Left ventricle myocardium inferior (tissue), 1 donor: ENCODE results near the gene PTPRC. TPM values are rescaled to one million over a fixed set of nuclear protein-coding genes. Genes with fewer than 3 reads are reported as not detected.

Source experiments
- DNase-seq: peaks from one replicate; pipeline ENCODE4 v3.0.0-alpha.2; 2020
- H3K27ac ChIP-seq: fragments of 200-600 bp; replicated peaks from 2 replicates; pipeline ENCODE4 v1.8.0; 2021
- H3K27me3 ChIP-seq: fragments of 200-600 bp; 2 replicates; pipeline ENCODE4 v1.8.0; 2021; ENCODE audit warnings: low read depth
- H3K36me3 ChIP-seq: fragments of 200-600 bp; 2 replicates; pipeline ENCODE4 v1.8.0; 2021
- H3K4me1 ChIP-seq: fragments of 200-600 bp; 2 replicates; pipeline ENCODE4 v1.8.0; 2021
- H3K4me3 ChIP-seq: fragments of 200-600 bp; 2 replicates; pipeline ENCODE4 v1.8.0; 2021; ENCODE audit warnings: mild to moderate bottlenecking, moderate library complexity
- H3K9me3 ChIP-seq: fragments of 200-600 bp; replicated peaks from 2 replicates; pipeline ENCODE4 v1.8.0; 2021
- intact Hi-C: fragments of 100-400 bp; cut with micrococcal nuclease; formaldehyde crosslinking; loops from one replicate; pipeline ENCODE4 v1.11.0; 2022
- total RNA-seq: library from RNA; stranded (reverse); fragmentation: NEBNext Ultra II Directional; extraction: Animal tissue kit (Norgen Biotek cat#: 25700); gene quantifications from one replicate; pipeline ENCODE4 v1.2.1, GENCODE V29; 2021
- TF ChIP-seq, protein P1 (sequence below): fragments of 200-600 bp; IDR thresholded peaks from 2 replicates; pipeline ENCODE4 v1.8.0; 2021; ENCODE audit warnings: antibody characterized with exemption, mild to moderate bottlenecking, borderline replicate concordance
- donor health status: DM: no; HTN: yes; CAD: no; lungs with severe emphysema.

The PTPRC gene
- total RNA-seq, 1 donor from 2014 or later = 7.5 TPM

DNA sequence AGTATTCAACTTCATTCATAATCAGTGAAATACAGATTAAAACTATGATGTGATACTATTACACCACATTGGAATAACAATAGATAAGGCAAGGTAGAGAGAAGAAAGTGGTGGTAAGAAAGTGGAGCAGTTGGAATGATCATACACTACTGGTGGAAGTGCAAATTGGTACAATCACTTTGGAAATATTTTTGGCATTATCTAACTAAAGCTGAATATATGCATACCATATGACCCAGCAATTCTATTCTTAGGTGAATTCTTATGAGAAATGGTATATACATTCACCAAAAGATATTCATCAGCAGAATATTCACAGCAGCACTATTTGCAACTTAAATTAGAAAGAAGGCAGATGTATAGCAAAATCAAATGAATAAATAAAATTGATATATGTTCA lies 21.4 kb upstream of the PTPRC start:
- no peaks in the 10 kb centered on the region for H3K4me1 ChIP-seq
- no peaks in the 10 kb centered on the region for H3K27me3 ChIP-seq
- intact Hi-C loops = no loop called here
- no peak for DNase-seq
- no peak overlapping the region for H3K27ac ChIP-seq
- TF ChIP-seq, protein P1, sequence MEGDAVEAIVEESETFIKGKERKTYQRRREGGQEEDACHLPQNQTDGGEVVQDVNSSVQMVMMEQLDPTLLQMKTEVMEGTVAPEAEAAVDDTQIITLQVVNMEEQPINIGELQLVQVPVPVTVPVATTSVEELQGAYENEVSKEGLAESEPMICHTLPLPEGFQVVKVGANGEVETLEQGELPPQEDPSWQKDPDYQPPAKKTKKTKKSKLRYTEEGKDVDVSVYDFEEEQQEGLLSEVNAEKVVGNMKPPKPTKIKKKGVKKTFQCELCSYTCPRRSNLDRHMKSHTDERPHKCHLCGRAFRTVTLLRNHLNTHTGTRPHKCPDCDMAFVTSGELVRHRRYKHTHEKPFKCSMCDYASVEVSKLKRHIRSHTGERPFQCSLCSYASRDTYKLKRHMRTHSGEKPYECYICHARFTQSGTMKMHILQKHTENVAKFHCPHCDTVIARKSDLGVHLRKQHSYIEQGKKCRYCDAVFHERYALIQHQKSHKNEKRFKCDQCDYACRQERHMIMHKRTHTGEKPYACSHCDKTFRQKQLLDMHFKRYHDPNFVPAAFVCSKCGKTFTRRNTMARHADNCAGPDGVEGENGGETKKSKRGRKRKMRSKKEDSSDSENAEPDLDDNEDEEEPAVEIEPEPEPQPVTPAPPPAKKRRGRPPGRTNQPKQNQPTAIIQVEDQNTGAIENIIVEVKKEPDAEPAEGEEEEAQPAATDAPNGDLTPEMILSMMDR = no peak
- H3K36me3 ChIP-seq = no peaks in the 10 kb centered on the region
- no peak overlapping the region for H3K4me3 ChIP-seq
- no peaks in the 10 kb centered on the region for H3K9me3 ChIP-seq

DNA sequence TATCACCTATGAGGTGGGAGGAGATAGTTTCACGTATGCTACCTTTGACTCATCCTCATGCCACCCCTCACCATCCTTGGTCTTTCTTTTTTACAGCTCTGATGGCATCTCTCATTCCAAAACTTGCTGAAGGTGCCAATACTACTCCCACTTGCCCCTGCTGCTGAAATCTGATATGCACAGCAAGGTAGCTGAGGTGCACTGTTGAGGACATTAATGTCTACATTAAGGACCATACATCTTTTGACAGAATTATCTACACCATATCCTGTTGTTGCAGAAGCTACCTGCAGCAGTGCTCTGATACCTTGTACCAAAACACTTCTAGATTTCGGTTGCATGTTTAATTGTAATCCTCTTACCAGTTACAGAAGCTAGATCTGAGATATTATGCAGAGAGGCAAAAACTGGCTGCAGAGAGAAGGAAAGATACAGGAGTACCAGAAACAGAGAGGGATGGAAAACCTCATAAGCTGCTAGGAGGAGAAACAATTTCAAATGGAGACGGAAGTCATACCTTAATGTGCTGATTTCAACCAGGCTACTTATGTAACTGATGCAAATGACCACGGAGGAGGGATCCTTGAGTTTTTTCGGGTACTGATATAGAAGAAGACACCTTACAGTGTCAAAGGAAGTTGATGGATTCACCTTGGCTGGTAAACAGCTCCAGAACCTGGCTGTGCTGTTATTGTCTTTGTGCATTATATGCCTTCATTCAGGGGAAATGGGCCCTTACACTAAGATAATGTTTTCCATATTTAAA lies 19.3 kb upstream of the PTPRC start:
- no peaks in the 10 kb centered on the region for H3K4me1 ChIP-seq
- no peak overlapping the region for H3K27ac ChIP-seq
- no peaks in the 10 kb centered on the region for H3K9me3 ChIP-seq
- no peak for DNase-seq
- H3K4me3 ChIP-seq = no peak overlapping the region
- no peaks in the 10 kb centered on the region for H3K27me3 ChIP-seq
- H3K36me3 ChIP-seq = no peaks in the 10 kb centered on the region
- TF ChIP-seq, protein P1 = no peak
- intact Hi-C loops = no loop called here

DNA sequence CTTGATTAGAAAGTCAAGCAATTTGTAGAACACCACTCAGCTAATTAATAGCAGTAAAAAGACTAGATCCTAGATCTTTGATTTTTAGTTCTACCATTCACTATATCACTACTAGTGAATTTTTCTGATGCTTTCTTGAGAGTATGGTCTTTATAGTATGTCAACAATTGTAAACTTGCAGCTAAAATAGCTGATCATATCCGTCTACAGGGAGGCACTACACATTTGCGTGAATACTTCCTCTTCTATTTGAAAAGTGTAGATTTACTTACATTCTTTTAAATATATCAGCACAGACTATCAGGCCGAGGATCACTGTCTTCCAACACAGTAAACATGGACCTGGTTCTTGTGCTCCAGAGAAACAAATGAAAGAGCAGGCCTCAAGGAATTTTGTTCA lies 18.6 kb upstream of the PTPRC start:
- Histone ChIP-seq H3K4me3 (no peak overlapping the region), H3K4me1 (no peaks in the 10 kb centered on the region), H3K27me3 (no peaks in the 10 kb centered on the region), H3K36me3 (no peaks in the 10 kb centered on the region), H3K27ac (no peak overlapping the region), H3K9me3 (no peaks in the 10 kb centered on the region)
- DNase-seq = no peak
- intact Hi-C loops = no loop called here
- TF ChIP-seq, protein P1 = no peak

DNA sequence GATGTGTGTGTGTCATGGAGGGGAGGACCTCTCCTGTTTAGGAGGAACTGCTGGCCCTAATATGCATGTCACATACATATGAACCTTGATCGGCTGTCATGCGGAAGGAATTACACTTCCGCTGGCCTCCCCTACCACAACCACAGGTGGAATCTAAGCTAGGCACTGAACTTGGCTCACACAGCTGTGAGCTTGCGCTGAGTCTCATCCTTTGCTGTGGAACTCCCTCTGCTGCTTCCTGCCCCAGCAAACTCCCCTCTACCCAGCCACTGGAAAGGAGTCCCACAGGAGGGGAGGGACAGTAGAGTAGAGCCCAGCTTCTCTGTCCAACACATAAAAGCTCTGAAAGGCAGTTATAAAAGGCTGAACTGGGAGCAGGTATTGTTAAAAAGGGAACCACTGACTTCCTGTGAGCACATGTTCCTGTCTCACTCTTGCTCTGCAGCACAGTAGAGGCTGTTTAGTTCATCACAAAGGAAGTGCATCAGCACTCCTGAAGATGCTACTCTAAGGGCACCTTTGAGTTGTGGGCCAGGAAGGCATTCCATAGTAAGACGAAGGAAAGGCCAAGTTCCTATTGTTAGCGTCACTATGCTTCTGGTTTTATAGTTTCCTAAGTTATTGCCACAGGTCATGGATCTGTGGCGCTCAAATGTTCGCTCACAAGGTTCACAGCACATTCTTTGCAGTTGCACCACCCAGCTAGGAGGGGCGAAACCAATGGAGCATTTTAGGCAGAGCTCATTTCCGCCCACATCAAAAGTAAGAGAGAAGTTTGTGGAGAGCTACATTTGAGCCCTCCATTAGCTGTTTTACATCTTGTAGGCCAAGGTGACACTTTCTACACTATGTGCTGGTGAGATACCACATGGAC lies 17.7 kb upstream of the PTPRC start:
- TF ChIP-seq, protein P1 = no peak
- Histone ChIP-seq H3K9me3 (no peaks in the 10 kb centered on the region), H3K4me3 (no peak overlapping the region), H3K27ac (no peak overlapping the region), H3K4me1 (no peaks in the 10 kb centered on the region), H3K27me3 (no peaks in the 10 kb centered on the region), H3K36me3 (no peaks in the 10 kb centered on the region)
- no peak for DNase-seq
- intact Hi-C loops = no loop called here

DNA sequence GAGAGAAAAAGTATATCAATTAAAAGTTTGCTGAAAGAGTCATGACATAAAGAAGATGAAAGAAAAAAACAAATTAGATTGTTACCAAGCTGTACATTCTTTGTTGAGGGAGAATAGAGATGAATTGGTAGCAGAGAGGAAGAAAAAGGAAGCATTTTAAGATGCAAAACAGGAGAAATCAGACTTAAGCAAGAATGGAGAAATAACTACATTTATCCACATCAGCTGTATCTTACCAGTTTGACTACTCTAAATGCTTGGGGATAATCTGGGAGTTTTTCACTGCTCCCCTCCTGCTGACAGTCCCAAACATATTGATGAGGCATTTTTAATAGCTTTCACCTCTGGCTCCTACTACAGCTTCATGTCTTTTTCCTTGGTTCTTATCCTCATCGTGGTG lies 16.8 kb upstream of the PTPRC start:
- Histone ChIP-seq H3K27me3 (no peaks in the 10 kb centered on the region), H3K4me3 (no peak overlapping the region), H3K27ac (no peak overlapping the region), H3K4me1 (no peaks in the 10 kb centered on the region), H3K9me3 (no peaks in the 10 kb centered on the region), H3K36me3 (no peaks in the 10 kb centered on the region)
- DNase-seq = no peak
- TF ChIP-seq, protein P1 = no peak
- intact Hi-C loops = no loop called here
